GM21619 (cell line): Measurements from ENCODE around the gene ANKZF1.
"Not testable (repeated sequence)": the region's sequence is repeated elsewhere in the genome, so short reads cannot be mapped to it uniquely, and the experiment has no call there.

Experiments used
- ATAC-seq: cut with Tn5 transposase; IDR thresholded peaks from one replicate; pipeline ENCODE4 v1.9.1; 2021; ENCODE audit not compliant: unreplicated experiment

The ANKZF1 gene

DNA sequence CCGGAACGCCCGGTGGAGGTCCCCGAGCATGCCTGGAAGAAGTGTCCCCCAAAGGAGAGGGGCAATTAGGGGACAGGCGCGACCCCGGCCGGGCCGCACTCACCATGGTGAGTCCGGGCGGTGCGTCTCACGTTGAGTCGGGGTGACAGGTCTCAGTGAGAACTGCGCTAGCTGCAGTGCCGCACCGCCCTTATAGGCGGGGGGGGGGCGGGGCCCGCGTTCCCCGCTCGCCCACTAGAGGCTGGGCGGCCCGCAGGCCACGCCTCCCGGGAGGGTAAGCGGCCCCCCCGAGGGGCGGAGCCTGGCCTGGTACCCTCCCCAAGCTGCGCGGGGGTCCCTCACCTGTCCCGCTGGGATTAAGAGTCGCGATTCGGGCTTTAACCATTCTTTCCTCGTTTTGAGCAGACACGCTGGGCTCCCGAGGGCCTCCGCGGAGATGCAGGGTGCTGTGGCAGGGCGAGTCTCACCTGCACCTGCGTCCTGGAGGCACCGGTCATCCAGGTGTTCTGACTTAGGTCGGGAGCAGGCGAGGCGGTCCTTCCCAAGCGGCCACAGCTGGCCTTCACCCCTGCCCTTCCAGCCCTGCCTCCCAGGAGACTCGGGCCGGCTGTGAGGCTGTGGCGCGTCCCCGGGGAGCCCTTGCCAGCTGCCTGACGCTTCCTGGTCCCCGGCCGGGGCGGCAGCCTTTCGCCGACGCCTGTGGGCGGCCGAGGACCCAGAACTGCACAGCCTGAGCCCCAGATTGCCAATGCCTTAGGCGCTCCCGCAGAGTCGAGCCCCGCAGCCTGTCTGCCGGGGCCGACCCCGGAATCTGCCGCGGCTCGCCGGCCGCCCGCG lies 24.4 kb downstream of the ANKZF1 start, which contains the start of gene TUBA4A:
Gene TUBA4A, minus strand, starts transcription at position 166 of the 837 bp plus-strand sequence. Its CDS starts 60 bp downstream, at position 106.
- ATAC-seq: peak; percentile 39

DNA sequence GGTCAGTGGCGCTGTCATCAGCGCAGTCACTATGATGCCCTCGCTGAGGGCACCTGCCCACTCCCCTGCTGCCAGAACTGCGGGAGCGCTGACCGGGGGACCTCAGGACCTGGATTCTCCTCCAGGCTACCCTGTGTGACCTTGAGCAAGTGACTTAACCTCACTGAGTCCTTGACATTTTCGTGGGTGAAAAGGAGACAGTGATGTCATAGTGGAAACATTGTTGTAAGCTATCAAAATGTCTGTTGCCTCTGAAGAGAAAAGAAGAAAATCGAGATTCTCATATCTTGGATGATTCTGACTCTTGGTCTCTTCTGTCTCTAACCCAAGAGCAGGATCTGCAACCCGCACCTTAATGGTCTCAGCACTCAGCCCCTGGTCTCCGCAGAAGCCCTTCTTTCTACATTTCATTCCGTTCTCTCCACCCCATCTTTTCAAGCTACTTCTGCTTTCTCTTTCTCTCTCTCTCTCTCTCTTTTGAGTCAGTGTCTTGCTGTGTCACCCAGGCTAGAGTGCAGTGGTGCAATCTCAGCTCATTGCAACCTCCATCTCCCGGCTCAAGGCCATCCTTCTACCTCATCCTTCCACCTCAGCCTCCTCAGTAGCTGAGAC lies 25.1 kb downstream of the ANKZF1 start:
- peak; percentile 23 for ATAC-seq

GRCh38 chr2:219258942-219259341 lies 29.3 kb downstream of the ANKZF1 start:
- not testable (repeated sequence) for ATAC-seq

- no peak for ATAC-seq
Measured at GRCh38 chr2:219261024-219261855, 31.6 kb downstream of the ANKZF1 start.

DNA sequence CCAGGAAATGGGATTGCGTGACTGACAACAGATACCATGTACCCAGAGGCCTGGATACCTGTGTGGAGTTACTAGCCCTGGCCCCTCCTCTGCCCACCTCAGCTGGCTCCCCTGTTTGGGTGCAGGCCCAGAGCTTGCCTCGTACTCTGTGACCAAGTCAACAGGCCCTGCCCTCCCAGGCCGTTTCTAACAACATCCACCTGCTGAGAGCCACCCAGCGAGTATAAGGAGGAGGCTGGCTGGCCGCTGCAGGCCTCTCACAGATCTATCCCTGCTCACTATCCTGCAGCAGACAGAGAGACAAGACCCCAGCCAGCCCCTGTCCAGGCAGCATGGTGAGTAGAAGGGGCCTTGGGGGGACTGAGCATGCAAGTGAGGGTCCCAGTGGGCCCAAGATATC lies 36.6 kb downstream of the ANKZF1 start:
- no peak for ATAC-seq

GRCh38 chr2:219266886-219267285 lies 37.3 kb downstream of the ANKZF1 start:
- ATAC-seq: no peak

DNA sequence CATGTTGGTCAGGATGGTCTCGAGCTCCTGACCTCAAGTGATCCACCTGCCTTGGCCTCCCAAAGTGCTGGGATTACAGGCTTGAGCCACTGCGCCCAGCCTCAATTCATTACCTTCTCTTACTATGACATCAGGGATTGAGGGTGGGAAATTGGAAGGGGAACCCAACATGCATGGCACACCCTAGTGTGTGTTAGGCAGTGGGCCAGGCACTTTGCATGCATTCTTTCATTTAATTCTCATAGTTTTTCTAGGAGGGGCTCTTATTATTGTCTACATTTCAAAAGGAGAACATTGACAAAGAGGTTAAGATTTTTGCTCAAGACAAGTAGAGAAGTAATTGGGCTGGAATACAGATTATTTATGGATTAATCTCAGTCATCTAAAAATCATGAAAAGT lies 38.7 kb downstream of the ANKZF1 start:
- no peak for ATAC-seq

GRCh38 chr2:219269362-219270054 lies 39.9 kb downstream of the ANKZF1 start:
- no peak for ATAC-seq

DNA sequence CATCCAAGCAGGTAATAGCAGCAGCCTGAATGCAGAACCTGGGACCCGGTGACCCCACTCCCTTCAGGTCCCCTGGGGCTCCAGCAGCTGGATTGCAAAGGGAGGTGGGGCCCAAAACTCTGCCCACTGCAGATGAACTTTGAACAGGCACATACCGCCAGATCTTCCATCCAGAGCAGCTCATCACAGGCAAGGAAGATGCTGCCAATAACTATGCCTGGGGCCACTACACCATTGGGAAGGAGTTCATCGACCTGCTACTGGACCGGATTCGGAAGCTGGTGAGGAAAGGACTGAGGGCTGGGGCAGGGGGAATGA lies 40.4 kb downstream of the ANKZF1 start:
- no peak for ATAC-seq

DNA sequence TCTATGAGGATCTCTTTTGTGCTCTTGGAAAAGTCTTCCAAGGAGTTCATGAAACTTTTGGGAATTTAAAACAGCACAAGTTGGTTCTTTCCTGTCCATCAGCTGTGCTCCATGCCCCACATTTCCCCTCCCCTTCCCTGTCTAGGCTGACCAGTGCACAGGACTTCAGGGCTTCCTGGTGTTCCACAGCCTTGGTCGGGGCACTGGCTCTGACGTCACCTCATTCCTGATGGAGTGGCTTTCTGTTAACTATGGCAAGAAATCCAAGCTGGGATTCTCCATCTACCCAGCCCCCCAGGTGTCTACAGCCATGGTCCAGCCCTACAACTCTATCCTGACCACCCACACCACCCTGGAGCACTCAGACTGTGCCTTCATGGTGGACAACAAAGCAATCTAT lies 41.4 kb downstream of the ANKZF1 start:
- ATAC-seq: no peak

- no peak for ATAC-seq
Measured at GRCh38 chr2:219272356-219272755, 42.8 kb downstream of the ANKZF1 start.

- no peak for ATAC-seq
Measured at GRCh38 chr2:219272995-219273394, 43.4 kb downstream of the ANKZF1 start.

GRCh38 chr2:219273937-219274336 lies 44.3 kb downstream of the ANKZF1 start:
- no peak for ATAC-seq

DNA sequence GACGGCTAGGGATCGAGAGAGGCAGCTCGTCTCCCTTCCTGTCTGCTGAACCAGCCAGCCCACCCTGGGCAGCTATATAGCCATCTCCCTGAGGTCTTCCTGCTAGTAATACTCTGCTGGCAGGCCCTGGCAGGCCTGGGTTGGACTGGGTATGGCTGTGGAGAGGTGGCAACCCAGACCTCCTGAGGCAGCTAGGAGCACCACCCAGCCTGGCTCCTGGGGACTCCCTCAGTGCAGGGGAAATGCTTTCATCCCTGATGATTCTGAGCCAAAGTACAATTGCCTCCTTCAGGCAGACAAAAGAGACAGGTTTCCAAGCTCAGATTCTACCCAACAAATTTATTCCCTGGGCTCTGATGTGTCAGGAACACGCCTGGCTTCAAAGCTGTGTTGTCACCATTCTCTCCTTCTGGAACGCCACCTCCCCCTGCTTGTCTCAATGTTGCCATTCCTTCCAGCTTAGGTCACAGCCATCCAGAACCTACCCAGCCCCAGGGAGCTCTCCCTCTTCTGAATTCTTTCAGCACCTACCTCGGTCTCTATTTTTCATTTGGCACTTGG lies 44.8 kb downstream of the ANKZF1 start:
- no peak for ATAC-seq

GRCh38 chr2:219277703-219278654 lies 48.4 kb downstream of the ANKZF1 start:
- peak; percentile 23 for ATAC-seq

DNA sequence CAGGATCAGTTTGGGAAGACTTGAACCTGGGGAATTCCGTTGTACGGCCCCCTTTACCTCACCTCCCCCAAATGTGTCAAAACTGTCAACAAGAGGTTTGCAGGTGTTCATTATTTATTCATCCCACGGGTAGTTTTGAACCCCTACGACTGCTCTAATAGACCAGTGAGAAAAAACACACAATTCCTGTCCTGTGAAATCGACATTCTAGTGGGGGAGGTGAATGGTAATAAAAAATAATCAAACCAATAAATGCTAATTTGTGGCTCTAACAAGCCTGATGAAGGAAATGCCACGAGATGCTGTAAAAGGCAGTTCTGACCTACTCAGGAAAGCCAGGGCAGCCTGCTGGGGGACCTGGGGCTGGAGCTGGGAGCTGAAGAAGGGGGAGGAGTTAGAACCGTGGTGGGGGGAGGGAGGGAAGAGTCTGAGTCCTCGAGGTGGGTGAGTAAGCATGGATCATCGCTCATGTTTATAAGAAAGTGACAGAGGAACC lies 49.1 kb downstream of the ANKZF1 start:
- ATAC-seq: no peak

GRCh38 chr2:219279151-219279915 lies 49.7 kb downstream of the ANKZF1 start, which contains the start of gene DNAJB2:
Gene DNAJB2 (plus strand): TSS chr2:219279366. CDS start chr2:219279834, 468 bp downstream.
- peak; percentile 84 for ATAC-seq

DNA sequence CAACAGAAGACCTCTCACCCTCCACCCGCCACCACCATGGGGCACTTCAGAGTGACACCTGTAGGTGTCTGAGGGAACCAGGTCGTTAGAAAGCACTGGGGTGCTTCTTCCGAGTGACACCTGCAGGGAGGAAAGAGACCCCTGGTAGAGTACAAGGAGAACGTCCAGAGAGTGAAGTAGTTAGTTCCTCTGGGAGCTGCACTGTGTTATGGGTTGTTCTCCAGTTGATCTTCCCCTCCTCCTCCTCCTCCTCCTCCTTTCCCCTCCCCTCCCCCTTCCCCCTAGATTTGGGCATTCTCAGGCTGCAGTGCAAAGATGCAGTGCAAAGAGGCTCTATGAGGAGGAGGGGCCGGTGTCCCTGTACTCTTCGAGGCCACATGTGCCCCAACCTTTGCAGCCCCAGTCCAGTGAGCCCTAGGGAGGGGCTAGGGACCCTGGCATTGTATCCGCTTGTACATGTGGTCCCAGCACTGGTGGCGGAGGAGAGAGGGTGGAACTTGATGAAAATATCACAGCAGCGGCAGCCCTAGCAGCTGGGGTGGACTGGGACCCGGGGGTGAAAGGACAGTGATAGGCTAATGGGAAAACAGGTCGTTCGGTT lies 50.4 kb downstream of the ANKZF1 start:
- no peak for ATAC-seq
